Ishikawa (cell line): Measurements from ENCODE around the gene TMC5.

Experiments used
- EP300 ChIP-seq: IDR thresholded peaks from 2 replicates; pipeline ENCODE4 v1.6.1; 2012; ENCODE audit warnings: borderline replicate concordance
- TAF1 ChIP-seq: IDR thresholded peaks from 2 replicates; pipeline ENCODE4 v1.6.1; 2012; ENCODE audit warnings: low read depth, mild to moderate bottlenecking
- ZBTB7A ChIP-seq: IDR thresholded peaks from 2 replicates; pipeline ENCODE4 v1.6.1; 2012; ENCODE audit warnings: low read depth

GRCh38 chr16:19505600-19506303 is 88.1 kb downstream of the TMC5 start:
- TF ChIP-seq TAF1 (no peak), ZBTB7A (no peak), EP300 (no peak)
